Activated naive CD8-positive, alpha-beta T cell treated with anti-CD3 and anti-CD28 coated beads, Interleukin-2, amount 50 U/mL, for 24 hours (primary cell): Measurements from ENCODE around the gene NIPAL1.

Source experiments
- ATAC-seq: fragments of 150-1000 bp; cut with Tn5 transposase; one replicate; pipeline ENCODE4 v1.10.0; 2021
- DNase-seq: peaks from one replicate; pipeline ENCODE4 v3.0.0; 2021
- H3K27ac Mint-ChIP-seq: one replicate; pipeline ENCODE4 v1.8.0; 2021; ENCODE audit warnings: mild to moderate bottlenecking, mixed read lengths
- H3K27me3 Mint-ChIP-seq: one replicate; pipeline ENCODE4 v1.8.0; 2021; ENCODE audit warnings: mixed read lengths
- H3K36me3 Mint-ChIP-seq: one replicate; pipeline ENCODE4 v1.8.0; 2021; ENCODE audit warnings: low read depth, mixed read lengths
- H3K4me1 Mint-ChIP-seq: one replicate; pipeline ENCODE4 v1.8.0; 2021; ENCODE audit warnings: mixed read lengths
- H3K4me3 Mint-ChIP-seq: one replicate; pipeline ENCODE4 v1.8.0; 2021; ENCODE audit warnings: mild to moderate bottlenecking, moderate library complexity, mixed read lengths
- H3K9me3 Mint-ChIP-seq: one replicate; pipeline ENCODE4 v1.8.0; 2021; ENCODE audit warnings: mixed read lengths

The NIPAL1 gene

GRCh38 chr4:48015216-48015615 is 1.4 kb upstream of the NIPAL1 start:
- Mint-ChIP-seq H3K36me3 (no peaks in the 10 kb centered on the region), H3K27ac (no peak overlapping the region), H3K27me3 (peaks cover 7% of the 10 kb centered on the region), H3K4me3 (no peak overlapping the region), H3K9me3 (no peaks in the 10 kb centered on the region), H3K4me1 (peaks cover 17% of the 10 kb centered on the region)
- DNase-seq (no peak), ATAC-seq (no peak)

DNA sequence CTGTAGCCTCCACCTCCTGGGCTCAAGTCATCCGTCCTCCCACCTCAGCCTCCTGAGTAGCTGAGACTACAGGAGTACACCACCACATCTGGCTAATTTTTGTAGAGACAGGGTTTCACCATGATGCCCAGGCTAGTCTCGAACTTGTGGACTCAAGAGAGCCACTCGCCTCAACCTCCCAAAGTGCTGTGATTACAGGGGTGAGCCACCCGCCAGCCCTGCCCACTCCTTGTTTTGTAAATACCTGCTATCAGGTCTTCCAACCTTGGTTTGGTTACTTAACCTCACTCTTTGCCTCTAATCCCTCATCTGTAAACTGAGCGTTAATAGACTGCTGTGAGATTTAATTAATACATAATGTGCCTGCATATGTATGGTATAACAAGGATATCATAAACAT is 894 bp upstream of the NIPAL1 start:
- no peak overlapping the region for H3K27ac Mint-ChIP-seq
- no peak for DNase-seq
- peak overlapping the region; percentile 82 for H3K4me3 Mint-ChIP-seq
- peaks cover 21% of the 10 kb centered on the region for H3K4me1 Mint-ChIP-seq
- H3K36me3 Mint-ChIP-seq, result no peaks in the 10 kb centered on the region
- H3K9me3 Mint-ChIP-seq, result no peaks in the 10 kb centered on the region
- H3K27me3 Mint-ChIP-seq, result peaks cover 7% of the 10 kb centered on the region
- ATAC-seq, result no peak

DNA sequence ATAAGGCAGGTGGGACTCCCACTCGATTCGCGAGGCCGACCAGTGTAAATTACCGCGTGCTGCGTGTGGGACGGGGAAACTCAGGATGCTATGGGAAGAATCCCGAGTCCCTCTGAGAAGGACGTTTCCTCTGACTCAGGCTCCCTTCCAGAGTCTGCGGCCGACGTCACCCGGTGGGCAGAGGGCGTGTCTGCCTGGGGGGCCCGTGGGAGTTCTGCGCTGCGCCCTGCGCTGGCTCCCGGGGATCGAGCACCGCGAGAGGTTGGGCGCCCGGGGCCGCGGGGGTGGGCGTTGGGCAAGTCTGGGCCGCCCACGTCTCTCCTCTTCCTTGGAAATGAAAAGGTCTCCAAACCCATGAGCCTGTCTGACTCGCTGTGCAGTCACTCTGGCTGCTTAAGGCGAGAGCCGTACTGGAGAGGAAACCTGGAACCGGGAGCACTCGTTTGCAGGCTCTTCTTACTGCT is 568 bp downstream of the NIPAL1 start:
- Mint-ChIP-seq H3K27ac (peak overlapping the region; percentile 66), H3K9me3 (no peaks in the 10 kb centered on the region), H3K4me1 (peaks cover 32% of the 10 kb centered on the region), H3K4me3 (peak overlapping the region; percentile 82), H3K27me3 (peaks cover 10% of the 10 kb centered on the region), H3K36me3 (peaks cover 3% of the 10 kb centered on the region)
- ATAC-seq, result peak; percentile 65
- DNase-seq, result peak; percentile 73

DNA sequence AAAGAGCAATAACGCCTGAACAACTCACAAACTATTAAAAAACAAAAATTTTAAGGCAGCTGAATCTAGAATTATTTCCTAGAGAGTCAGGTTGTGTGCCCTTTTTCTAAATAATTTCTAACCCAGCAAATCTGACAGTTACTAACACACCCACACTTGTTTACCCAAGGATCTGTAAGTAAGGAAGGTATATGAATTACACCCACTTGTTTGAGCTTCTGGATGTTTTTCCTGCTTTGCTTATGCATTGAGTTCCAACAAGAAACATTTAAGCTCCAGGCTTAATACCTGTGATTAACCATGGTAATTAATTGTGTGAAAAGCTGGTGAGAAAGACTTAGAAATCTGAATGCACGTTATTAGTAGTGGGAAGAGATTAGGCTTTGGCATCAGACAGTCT is 1.5 kb downstream of the NIPAL1 start:
- ATAC-seq, result no peak
- peaks cover 13% of the 10 kb centered on the region for H3K27me3 Mint-ChIP-seq
- H3K4me1 Mint-ChIP-seq, result peaks cover 36% of the 10 kb centered on the region
- no peak for DNase-seq
- H3K9me3 Mint-ChIP-seq, result no peaks in the 10 kb centered on the region
- H3K27ac Mint-ChIP-seq, result no peak overlapping the region
- H3K36me3 Mint-ChIP-seq, result peaks cover 3% of the 10 kb centered on the region
- no peak overlapping the region for H3K4me3 Mint-ChIP-seq

DNA sequence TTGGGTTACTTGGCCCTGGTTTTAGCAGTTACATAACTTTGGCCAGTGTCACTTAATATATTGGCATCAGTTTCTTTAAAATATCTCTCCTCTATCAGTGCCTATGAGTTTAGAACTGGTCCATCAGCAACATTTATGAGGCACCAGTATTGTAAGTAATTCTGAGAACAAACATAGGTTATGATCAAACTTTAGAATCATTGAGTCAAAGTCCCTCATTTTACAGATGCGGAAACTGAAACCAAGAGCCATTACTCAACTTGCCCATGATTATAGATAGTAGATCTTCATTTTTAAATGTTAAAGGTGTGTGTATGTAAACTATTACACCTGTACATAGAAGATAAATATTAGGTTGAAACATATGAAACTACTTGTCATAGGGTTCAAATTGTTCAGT is 4.5 kb downstream of the NIPAL1 start:
- Mint-ChIP-seq H3K27me3 (peaks cover 12% of the 10 kb centered on the region), H3K36me3 (peaks cover 4% of the 10 kb centered on the region), H3K4me1 (peaks cover 31% of the 10 kb centered on the region), H3K27ac (no peak overlapping the region), H3K4me3 (no peak overlapping the region), H3K9me3 (no peaks in the 10 kb centered on the region)
- peak; percentile 33 for ATAC-seq
- no peak for DNase-seq

DNA sequence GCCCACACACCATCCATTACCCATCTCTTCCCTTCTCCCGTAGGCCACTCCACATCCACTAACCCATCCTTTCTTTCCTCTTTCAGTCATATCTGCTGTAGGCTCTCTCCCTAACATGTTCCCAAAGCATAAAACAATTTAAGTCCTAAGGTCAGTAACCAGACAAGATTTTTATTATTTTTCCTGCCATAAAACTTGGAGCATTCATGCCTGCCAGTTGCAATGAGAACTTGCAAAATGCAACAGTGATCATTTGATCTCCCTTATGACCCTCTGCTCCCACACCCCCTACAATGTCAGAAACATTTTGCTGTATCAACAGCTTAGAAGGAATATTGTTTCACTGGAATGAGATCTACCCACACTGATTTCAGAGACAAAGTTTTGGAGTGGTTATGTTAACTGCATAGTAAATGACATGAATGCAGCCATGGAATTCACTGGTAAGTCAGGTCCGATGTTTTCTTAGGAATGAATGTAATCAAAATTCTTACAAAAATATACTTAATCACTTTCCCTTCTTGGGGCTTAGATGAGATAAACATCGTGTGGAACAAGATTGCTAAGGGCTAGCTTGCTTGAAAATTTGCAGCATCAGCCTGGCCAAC is 5.7 kb downstream of the NIPAL1 start:
- H3K27ac Mint-ChIP-seq, result no peak overlapping the region
- no peak overlapping the region for H3K4me3 Mint-ChIP-seq
- H3K36me3 Mint-ChIP-seq, result peaks cover 7% of the 10 kb centered on the region
- peaks cover 29% of the 10 kb centered on the region for H3K4me1 Mint-ChIP-seq
- no peaks in the 10 kb centered on the region for H3K9me3 Mint-ChIP-seq
- ATAC-seq (no peak), DNase-seq (no peak)
- peaks cover 12% of the 10 kb centered on the region for H3K27me3 Mint-ChIP-seq

DNA sequence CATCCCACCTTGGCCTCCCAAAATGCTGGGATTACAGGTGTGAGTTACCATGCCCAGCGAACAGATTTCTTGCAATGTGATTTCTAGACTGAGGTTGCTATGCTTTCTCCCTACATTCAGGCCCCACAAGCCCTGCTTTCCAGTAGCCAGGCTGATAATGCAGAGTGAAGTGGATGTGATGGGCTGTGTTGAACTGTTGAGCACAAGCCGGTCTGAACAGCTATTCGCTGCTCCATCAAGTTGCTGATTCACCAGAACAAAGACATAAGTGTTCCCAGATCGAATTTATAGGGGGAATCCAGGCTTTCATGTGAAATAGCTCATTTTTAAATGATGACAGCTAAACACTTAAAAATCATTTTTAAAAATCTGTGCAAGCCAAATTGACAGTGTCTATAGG is 8.0 kb downstream of the NIPAL1 start:
- Mint-ChIP-seq H3K27ac (no peak overlapping the region), H3K4me1 (peaks cover 45% of the 10 kb centered on the region), H3K27me3 (peaks cover 10% of the 10 kb centered on the region), H3K9me3 (no peaks in the 10 kb centered on the region), H3K4me3 (no peak overlapping the region), H3K36me3 (peaks cover 7% of the 10 kb centered on the region)
- DNase-seq, result no peak
- no peak for ATAC-seq

DNA sequence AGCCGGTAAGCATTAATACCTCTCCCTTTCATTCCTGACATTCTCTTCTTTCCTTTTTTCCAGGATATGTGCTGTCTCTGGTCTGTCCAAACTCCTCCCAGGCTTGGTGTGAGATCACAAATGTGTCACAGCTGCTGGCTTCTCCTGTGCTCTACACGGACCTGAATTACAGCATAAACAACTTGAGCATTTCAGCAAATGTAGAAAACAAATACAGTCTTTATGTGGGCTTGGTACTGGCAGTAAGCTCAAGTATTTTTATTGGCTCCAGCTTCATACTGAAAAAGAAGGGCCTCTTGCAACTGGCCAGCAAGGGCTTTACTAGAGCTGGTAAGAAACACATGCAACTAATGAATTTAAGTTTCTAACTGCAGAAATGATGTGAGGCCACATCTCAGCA is 8.4 kb downstream of the NIPAL1 start:
- H3K27ac Mint-ChIP-seq, result no peak overlapping the region
- peaks cover 10% of the 10 kb centered on the region for H3K27me3 Mint-ChIP-seq
- no peak for DNase-seq
- no peak for ATAC-seq
- H3K36me3 Mint-ChIP-seq, result peaks cover 7% of the 10 kb centered on the region
- no peaks in the 10 kb centered on the region for H3K9me3 Mint-ChIP-seq
- peaks cover 46% of the 10 kb centered on the region for H3K4me1 Mint-ChIP-seq
- H3K4me3 Mint-ChIP-seq, result no peak overlapping the region

DNA sequence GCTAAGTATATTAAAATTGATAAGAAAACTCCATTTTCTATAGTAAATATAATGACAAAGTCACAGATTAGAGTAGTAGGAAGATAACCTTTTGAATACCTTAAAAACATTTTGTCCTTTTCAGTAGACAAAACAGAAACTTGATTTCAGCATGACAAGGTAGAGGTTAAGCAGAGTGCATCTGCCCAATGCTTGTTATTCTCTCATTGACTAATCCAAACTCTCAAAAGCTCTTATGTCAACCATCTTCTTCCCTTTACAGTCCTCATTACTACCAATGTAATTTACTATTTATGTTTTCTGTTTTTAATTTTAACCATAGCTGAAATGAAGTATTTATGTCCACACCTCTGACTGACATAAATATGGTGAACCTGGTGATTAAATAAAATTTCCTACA is 11.1 kb downstream of the NIPAL1 start:
- H3K4me1 Mint-ChIP-seq, result peaks cover 41% of the 10 kb centered on the region
- peaks cover 4% of the 10 kb centered on the region for H3K36me3 Mint-ChIP-seq
- no peak for DNase-seq
- H3K27ac Mint-ChIP-seq, result no peak overlapping the region
- peaks cover 2% of the 10 kb centered on the region for H3K27me3 Mint-ChIP-seq
- peak; percentile 80 for ATAC-seq
- H3K9me3 Mint-ChIP-seq, result no peaks in the 10 kb centered on the region
- H3K4me3 Mint-ChIP-seq, result no peak overlapping the region

DNA sequence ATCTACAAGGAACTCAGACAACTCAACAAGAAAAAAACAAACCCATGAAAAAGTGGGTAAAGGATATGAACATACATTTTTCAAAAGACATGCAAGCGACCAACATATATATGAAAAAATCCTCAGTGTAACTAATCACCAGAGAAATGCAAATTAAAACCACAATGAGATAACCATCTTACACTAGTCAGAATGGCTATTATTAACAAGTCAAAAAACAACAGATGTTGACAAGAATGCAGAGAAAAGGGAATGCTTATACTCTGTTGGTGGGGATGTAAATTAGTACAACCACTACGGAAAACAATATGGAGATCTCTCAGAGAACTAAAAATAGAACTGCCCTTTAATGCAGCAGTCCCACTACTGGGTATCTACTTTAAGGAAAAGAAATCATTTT is 12.1 kb downstream of the NIPAL1 start:
- peaks cover 4% of the 10 kb centered on the region for H3K36me3 Mint-ChIP-seq
- H3K27me3 Mint-ChIP-seq, result peaks cover 2% of the 10 kb centered on the region
- H3K27ac Mint-ChIP-seq, result no peak overlapping the region
- no peak for DNase-seq
- H3K4me1 Mint-ChIP-seq, result peaks cover 50% of the 10 kb centered on the region
- no peaks in the 10 kb centered on the region for H3K9me3 Mint-ChIP-seq
- ATAC-seq, result peak; percentile 26
- H3K4me3 Mint-ChIP-seq, result no peak overlapping the region

DNA sequence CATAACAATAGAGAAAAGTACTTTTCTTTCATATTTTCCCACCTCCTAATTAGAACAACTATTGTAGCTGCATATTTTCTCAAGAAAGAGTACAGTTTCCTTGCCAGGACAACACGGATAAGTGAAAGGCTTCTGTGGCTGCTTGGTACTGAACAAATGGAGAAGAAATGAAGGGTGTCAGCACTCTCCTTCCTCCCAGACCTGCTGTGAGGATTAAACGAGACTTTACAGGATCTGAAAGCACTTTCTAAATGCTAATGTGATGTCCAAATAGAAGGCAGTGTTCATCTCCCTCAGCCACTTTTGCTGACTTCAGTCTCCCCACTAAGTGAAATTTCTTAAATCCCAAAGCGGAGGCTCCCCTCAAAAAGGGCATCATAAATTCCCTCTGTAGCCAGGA is 13.9 kb downstream of the NIPAL1 start:
- H3K4me3 Mint-ChIP-seq, result no peak overlapping the region
- H3K9me3 Mint-ChIP-seq, result peaks cover 7% of the 10 kb centered on the region
- ATAC-seq (no peak), DNase-seq (no peak)
- peaks cover 67% of the 10 kb centered on the region for H3K4me1 Mint-ChIP-seq
- H3K27ac Mint-ChIP-seq, result no peak overlapping the region
- peaks cover 2% of the 10 kb centered on the region for H3K27me3 Mint-ChIP-seq
- H3K36me3 Mint-ChIP-seq, result peaks cover 8% of the 10 kb centered on the region

DNA sequence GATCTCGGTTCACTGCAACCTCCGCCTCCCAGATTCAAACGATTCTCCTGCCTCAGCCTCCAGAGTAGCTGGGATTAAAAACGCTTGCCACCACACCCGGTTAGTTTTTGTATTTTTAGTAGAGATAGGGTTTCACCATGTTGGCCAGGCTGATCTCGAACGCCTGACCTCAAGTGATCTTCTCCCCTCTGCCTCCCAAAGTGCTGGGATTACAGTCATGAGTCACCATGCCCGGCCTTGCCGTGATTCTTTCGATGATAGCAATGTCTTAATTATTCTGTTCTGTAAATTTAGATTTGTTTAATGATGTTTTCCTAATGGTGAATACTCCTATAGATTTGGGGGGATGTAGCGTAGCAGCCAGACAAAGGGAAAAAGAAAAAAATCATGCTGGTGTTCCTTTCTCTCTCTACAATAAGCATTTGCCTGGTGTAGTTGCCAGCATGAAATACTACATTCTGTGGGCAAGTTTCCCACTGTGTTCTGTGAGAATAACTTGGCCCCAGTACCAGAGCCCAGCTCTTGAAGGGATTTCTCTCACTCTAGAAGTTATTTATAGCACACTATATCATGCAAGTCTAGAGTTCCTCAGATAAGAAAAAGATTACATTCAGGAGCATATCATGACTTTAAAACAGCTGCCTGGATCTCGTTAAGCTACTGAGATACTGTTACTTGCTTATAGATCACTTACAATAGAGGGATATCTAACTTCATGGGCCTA is 15.4 kb downstream of the NIPAL1 start:
- Mint-ChIP-seq H3K4me1 (peaks cover 80% of the 10 kb centered on the region), H3K27me3 (no peaks in the 10 kb centered on the region), H3K36me3 (peaks cover 11% of the 10 kb centered on the region), H3K4me3 (no peak overlapping the region), H3K27ac (no peak overlapping the region), H3K9me3 (peaks cover 12% of the 10 kb centered on the region)
- DNase-seq, result no peak
- no peak for ATAC-seq

DNA sequence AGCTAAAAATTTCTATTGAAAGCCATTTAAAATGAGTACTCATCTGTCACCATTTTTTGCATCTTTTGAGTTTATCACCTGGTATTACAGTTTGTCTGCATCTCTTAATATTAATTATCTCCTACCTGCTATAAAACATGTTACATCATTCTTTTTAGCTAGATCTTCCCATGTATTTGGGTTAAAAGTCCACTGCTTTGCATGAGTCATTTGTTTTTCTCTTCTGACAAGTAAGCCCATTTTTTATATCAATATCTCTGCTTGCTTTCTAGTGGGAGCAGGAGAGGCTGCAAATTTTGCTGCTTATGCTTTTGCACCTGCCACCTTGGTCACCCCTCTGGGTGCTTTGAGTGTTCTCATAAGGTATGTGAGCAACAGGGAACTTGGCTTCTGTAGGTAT is 16.1 kb downstream of the NIPAL1 start:
- H3K27me3 Mint-ChIP-seq, result no peaks in the 10 kb centered on the region
- H3K27ac Mint-ChIP-seq, result no peak overlapping the region
- DNase-seq (no peak), ATAC-seq (no peak)
- H3K4me3 Mint-ChIP-seq, result no peak overlapping the region
- peaks cover 17% of the 10 kb centered on the region for H3K36me3 Mint-ChIP-seq
- H3K9me3 Mint-ChIP-seq, result peaks cover 12% of the 10 kb centered on the region
- peaks cover 85% of the 10 kb centered on the region for H3K4me1 Mint-ChIP-seq

GRCh38 chr4:48033412-48033811 is 16.8 kb downstream of the NIPAL1 start:
- Mint-ChIP-seq H3K4me1 (peaks cover 84% of the 10 kb centered on the region), H3K9me3 (peaks cover 12% of the 10 kb centered on the region), H3K4me3 (no peak overlapping the region), H3K36me3 (peaks cover 17% of the 10 kb centered on the region), H3K27me3 (no peaks in the 10 kb centered on the region), H3K27ac (no peak overlapping the region)
- ATAC-seq (no peak), DNase-seq (no peak)

- DNase-seq (peak; percentile 66), ATAC-seq (peak; percentile 69)
- Mint-ChIP-seq H3K36me3 (peaks cover 20% of the 10 kb centered on the region), H3K4me1 (peaks cover 83% of the 10 kb centered on the region), H3K27ac (peak overlapping the region; percentile 15), H3K4me3 (no peak overlapping the region), H3K27me3 (no peaks in the 10 kb centered on the region), H3K9me3 (peaks cover 12% of the 10 kb centered on the region)
Measured at GRCh38 chr4:48033825-48034413, 17.3 kb downstream of the NIPAL1 start.
